Adrenal gland (tissue), 5 donors: Measurements from ENCODE around the gene RGL3.

Experiments used
- CTCF ChIP-seq, 6 experiments: fragments of 450-650 bp in 4 of 6; fragments of 200-600 bp in 2 of 6; sonication (generic) in 1 of 6; IDR thresholded peaks; 1 replicate in 5 of 6; 2 replicates in 1 of 6; pipeline versions ENCODE4 v1.5.1 to v1.8.0; 2016 to 2021; ENCODE audit warnings: antibody characterized with exemption in 6 of 6, mild to moderate bottlenecking in 2 of 6, moderate library complexity in 1 of 6
- POLR2A ChIP-seq, 2 donors: fragments of 450-650 bp; IDR thresholded peaks; one replicate each; pipeline ENCODE4 v1.6.1; 2017; ENCODE audit warnings: antibody characterized with exemption in 2 of 2, mild to moderate bottlenecking in 2 of 2, moderate library complexity in 1 of 2
- donor health status: DM: no; HTN: no; CAD: no.

- TF ChIP-seq CTCF (IDR thresholded peaks at IDR 0.05) (no peak), POLR2A (IDR thresholded peaks at IDR 0.05) (no peak)
Observed at GRCh38 chr19:11448410-11448809, 29.3 kb upstream of the RGL3 start.
